H1 (cell line): Measurements from ENCODE around the gene AGRP. TPM values are rescaled to one million over a fixed set of nuclear protein-coding genes. Genes with fewer than 3 reads are reported as not detected.

Experiments used
- EGR1 ChIP-seq: IDR thresholded peaks from 2 replicates; pipeline ENCODE4 v1.6.1; 2011; ENCODE audit warnings: low read depth, low read length, borderline replicate concordance
- JUND ChIP-seq: IDR thresholded peaks from 2 replicates; pipeline ENCODE4 v1.6.1; 2011; ENCODE audit warnings: mild to moderate bottlenecking, improper control_type of control experiment, low read length
- KDM5A ChIP-seq: fragments of 200-600 bp; IDR thresholded peaks from 2 replicates; pipeline ENCODE4 v1.7.1; 2012; ENCODE audit warnings: mild to moderate bottlenecking, low read length, inconsistent platforms, mixed read lengths
- NRF1 ChIP-seq: IDR thresholded peaks from 2 replicates; pipeline ENCODE4 v1.6.1; 2011; ENCODE audit warnings: mild to moderate bottlenecking, low read depth, low read length, improper control_type of control experiment
- RNF2 ChIP-seq: fragments of 200-900, 300-1000 bp; sonication (generic); IDR thresholded peaks from 2 replicates; pipeline ENCODE4 v1.7.1; 2016; ENCODE audit warnings: borderline replicate concordance, low read depth, mild to moderate bottlenecking, antibody characterized with exemption, low read length; ENCODE audit not compliant: poor library complexity, severe bottlenecking; ENCODE audit errors: missing control alignments
- SP4 ChIP-seq: IDR thresholded peaks from 2 replicates; pipeline ENCODE4 v1.6.1; 2012; ENCODE audit warnings: low read length, inconsistent platforms
- polyA plus RNA-seq, 7 experiments: library from polyadenylated mRNA; depleted of rRNA in 3 of 7; stranded (reverse) in 5 of 7; unstranded in 2 of 7; fragments of >200 nt in 5 of 7; fragments of 200-250 nt in 2 of 7; gene quantifications; 1 replicate in 5 of 7; 2 replicates in 1 of 7; 4 replicates in 1 of 7; pipeline versions ENCODE4 v1.2.1 to v1.2.3, GENCODE V29; 2011 to 2013; ENCODE audit warnings: missing spikeins in 2 of 7, mixed read lengths in 2 of 7
- total RNA-seq: library from RNA; stranded (reverse); fragmentation: NEBNext Ultra II Directional; extraction: Animal tissue kit (Norgen Biotek cat#: 25700); gene quantifications from 2 replicates; pipeline ENCODE4 v1.2.1, GENCODE V29; 2021
- TF ChIP-seq, protein P1 (sequence below): fragments of 300-600 bp; sonication (generic); IDR thresholded peaks from 2 replicates; pipeline ENCODE4 v1.7.1; 2012; ENCODE audit warnings: low read length, moderate library complexity, mild to moderate bottlenecking, inconsistent platforms; ENCODE audit not compliant: insufficient replicate concordance

Gene AGRP
- total and polyA plus RNA-seq, 2 of the 8 experiments (the other 6 are each of a cell fraction or from before 2014, with no cell fraction given) = not detected

DNA sequence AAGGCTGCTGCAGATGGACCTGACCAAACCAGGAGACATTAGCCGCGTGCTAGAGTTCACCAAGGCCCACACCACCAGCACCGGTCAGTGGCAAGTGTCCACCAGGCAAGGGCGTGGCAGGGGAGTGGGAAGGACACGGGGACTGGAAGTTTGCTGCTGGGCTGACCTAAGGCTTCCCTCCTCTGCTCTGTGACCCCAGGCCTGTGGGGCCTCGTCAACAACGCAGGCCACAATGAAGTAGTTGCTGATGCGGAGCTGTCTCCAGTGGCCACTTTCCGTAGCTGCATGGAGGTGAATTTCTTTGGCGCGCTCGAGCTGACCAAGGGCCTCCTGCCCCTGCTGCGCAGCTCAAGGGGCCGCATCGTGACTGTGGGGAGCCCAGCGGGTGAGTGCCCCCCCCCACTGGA lies 47.6 kb downstream of the AGRP start (continued):
- TF ChIP-seq, protein P1, sequence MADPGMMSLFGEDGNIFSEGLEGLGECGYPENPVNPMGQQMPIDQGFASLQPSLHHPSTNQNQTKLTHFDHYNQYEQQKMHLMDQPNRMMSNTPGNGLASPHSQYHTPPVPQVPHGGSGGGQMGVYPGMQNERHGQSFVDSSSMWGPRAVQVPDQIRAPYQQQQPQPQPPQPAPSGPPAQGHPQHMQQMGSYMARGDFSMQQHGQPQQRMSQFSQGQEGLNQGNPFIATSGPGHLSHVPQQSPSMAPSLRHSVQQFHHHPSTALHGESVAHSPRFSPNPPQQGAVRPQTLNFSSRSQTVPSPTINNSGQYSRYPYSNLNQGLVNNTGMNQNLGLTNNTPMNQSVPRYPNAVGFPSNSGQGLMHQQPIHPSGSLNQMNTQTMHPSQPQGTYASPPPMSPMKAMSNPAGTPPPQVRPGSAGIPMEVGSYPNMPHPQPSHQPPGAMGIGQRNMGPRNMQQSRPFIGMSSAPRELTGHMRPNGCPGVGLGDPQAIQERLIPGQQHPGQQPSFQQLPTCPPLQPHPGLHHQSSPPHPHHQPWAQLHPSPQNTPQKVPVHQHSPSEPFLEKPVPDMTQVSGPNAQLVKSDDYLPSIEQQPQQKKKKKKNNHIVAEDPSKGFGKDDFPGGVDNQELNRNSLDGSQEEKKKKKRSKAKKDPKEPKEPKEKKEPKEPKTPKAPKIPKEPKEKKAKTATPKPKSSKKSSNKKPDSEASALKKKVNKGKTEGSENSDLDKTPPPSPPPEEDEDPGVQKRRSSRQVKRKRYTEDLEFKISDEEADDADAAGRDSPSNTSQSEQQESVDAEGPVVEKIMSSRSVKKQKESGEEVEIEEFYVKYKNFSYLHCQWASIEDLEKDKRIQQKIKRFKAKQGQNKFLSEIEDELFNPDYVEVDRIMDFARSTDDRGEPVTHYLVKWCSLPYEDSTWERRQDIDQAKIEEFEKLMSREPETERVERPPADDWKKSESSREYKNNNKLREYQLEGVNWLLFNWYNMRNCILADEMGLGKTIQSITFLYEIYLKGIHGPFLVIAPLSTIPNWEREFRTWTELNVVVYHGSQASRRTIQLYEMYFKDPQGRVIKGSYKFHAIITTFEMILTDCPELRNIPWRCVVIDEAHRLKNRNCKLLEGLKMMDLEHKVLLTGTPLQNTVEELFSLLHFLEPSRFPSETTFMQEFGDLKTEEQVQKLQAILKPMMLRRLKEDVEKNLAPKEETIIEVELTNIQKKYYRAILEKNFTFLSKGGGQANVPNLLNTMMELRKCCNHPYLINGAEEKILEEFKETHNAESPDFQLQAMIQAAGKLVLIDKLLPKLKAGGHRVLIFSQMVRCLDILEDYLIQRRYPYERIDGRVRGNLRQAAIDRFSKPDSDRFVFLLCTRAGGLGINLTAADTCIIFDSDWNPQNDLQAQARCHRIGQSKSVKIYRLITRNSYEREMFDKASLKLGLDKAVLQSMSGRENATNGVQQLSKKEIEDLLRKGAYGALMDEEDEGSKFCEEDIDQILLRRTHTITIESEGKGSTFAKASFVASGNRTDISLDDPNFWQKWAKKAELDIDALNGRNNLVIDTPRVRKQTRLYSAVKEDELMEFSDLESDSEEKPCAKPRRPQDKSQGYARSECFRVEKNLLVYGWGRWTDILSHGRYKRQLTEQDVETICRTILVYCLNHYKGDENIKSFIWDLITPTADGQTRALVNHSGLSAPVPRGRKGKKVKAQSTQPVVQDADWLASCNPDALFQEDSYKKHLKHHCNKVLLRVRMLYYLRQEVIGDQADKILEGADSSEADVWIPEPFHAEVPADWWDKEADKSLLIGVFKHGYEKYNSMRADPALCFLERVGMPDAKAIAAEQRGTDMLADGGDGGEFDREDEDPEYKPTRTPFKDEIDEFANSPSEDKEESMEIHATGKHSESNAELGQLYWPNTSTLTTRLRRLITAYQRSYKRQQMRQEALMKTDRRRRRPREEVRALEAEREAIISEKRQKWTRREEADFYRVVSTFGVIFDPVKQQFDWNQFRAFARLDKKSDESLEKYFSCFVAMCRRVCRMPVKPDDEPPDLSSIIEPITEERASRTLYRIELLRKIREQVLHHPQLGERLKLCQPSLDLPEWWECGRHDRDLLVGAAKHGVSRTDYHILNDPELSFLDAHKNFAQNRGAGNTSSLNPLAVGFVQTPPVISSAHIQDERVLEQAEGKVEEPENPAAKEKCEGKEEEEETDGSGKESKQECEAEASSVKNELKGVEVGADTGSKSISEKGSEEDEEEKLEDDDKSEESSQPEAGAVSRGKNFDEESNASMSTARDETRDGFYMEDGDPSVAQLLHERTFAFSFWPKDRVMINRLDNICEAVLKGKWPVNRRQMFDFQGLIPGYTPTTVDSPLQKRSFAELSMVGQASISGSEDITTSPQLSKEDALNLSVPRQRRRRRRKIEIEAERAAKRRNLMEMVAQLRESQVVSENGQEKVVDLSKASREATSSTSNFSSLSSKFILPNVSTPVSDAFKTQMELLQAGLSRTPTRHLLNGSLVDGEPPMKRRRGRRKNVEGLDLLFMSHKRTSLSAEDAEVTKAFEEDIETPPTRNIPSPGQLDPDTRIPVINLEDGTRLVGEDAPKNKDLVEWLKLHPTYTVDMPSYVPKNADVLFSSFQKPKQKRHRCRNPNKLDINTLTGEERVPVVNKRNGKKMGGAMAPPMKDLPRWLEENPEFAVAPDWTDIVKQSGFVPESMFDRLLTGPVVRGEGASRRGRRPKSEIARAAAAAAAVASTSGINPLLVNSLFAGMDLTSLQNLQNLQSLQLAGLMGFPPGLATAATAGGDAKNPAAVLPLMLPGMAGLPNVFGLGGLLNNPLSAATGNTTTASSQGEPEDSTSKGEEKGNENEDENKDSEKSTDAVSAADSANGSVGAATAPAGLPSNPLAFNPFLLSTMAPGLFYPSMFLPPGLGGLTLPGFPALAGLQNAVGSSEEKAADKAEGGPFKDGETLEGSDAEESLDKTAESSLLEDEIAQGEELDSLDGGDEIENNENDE = no peak
- no peak for TF ChIP-seq EGR1
- TF ChIP-seq RNF2 = no peak
- no peak for TF ChIP-seq SP4
- TF ChIP-seq JUND = no peak
- no peak for TF ChIP-seq NRF1
- no peak for TF ChIP-seq KDM5A
